ENCODE measurements around the gene SLC12A7. TPM values are rescaled to one million over a fixed set of nuclear protein-coding genes. Genes with fewer than 3 reads are reported as not detected.

SLC12A7 gene
- total RNA-seq, 1 donor from 2014 or later = 32.1 TPM

GRCh38 chr5:1014781-1015221, 97.1 kb downstream of the SLC12A7 start:
- no peaks in the 10 kb centered on the region for H3K9me3 Mint-ChIP-seq
- H3K4me3 Mint-ChIP-seq = no peak overlapping the region
- peaks cover 10% of the 10 kb centered on the region for H3K27me3 Mint-ChIP-seq
- intact Hi-C loops (cut with micrococcal nuclease) = no loop called here
- no peak overlapping the region for H3K27ac Mint-ChIP-seq
- peaks cover 2% of the 10 kb centered on the region for H3K4me1 Mint-ChIP-seq
- DNase-seq = no peak
- no peaks in the 10 kb centered on the region for H3K36me3 Mint-ChIP-seq (ENCODE audit: low read depth)

DNA sequence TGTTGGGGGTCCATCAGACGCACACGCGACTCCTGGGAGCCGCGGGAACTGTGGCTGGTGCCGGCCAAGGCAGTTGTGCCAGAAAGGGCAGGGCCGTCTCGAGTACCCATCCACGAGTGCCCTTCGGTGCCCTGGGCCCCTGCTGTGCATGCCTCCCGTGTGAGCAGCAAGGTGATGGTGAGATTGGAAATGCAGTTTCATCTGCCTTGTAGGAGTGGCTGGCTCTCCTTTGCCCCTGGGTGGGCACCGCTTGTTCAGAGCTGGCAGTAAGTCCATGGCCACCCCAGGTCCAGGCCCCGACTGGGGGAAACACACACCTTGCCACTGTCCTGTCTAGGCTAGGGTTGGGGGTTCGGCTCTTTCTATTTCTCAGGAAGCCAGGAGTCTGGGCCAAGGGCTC, 97.5 kb downstream of the SLC12A7 start:
- no peak for DNase-seq
- H3K9me3 Mint-ChIP-seq = no peaks in the 10 kb centered on the region
- no peak overlapping the region for H3K4me3 Mint-ChIP-seq
- intact Hi-C loops (cut with micrococcal nuclease) = no loop called here
- peaks cover 13% of the 10 kb centered on the region for H3K27me3 Mint-ChIP-seq
- H3K27ac Mint-ChIP-seq = no peak overlapping the region
- peaks cover 2% of the 10 kb centered on the region for H3K4me1 Mint-ChIP-seq
- no peaks in the 10 kb centered on the region for H3K36me3 Mint-ChIP-seq (ENCODE audit: low read depth)

DNA sequence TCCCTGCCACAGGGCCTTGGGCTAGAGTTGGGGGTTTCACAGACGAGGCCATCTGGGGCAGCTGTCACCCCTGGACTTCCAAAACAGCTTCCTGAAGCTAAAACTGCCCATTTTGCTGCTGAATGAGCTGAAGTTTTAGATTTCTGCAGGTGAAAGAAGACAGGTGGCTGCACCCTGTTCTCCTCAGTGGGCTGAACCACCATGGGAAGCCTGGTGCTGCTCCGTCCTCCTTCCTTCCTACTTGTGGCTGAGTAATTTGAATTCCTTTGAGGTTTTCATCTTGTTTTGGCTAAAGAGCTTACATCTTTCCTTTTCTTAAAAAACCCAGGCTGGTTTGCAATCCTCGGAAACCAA, 97.9 kb downstream of the SLC12A7 start:
- Mint-ChIP-seq H3K9me3 (no peaks in the 10 kb centered on the region), H3K27ac (no peak overlapping the region)

GRCh38 chr5:1013238-1013947, 98.5 kb downstream of the SLC12A7 start:
- no peak for DNase-seq
- no peak overlapping the region for H3K4me3 Mint-ChIP-seq
- no peaks in the 10 kb centered on the region for H3K9me3 Mint-ChIP-seq
- H3K27ac Mint-ChIP-seq = no peak overlapping the region
- peaks cover 13% of the 10 kb centered on the region for H3K27me3 Mint-ChIP-seq
- intact Hi-C loops (cut with micrococcal nuclease) = no loop called here
- H3K36me3 Mint-ChIP-seq (ENCODE audit: low read depth) = no peaks in the 10 kb centered on the region
- H3K4me1 Mint-ChIP-seq = peaks cover 2% of the 10 kb centered on the region

More for the DNA sequence above, 97.9 kb downstream of the SLC12A7 start:
- Mint-ChIP-seq H3K4me1 (peaks cover 2% of the 10 kb centered on the region), H3K4me3 (no peak overlapping the region), H3K27me3 (peaks cover 13% of the 10 kb centered on the region), H3K36me3 (ENCODE audit: low read depth) (no peaks in the 10 kb centered on the region)
- DNase-seq = no peak
- intact Hi-C loops (cut with micrococcal nuclease) = no loop called here

GRCh38 chr5:1012900-1013237, 99.0 kb downstream of the SLC12A7 start:
- Mint-ChIP-seq H3K9me3 (no peaks in the 10 kb centered on the region), H3K4me3 (no peak overlapping the region), H3K27ac (no peak overlapping the region), H3K4me1 (peaks cover 3% of the 10 kb centered on the region), H3K27me3 (peaks cover 16% of the 10 kb centered on the region), H3K36me3 (ENCODE audit: low read depth) (no peaks in the 10 kb centered on the region)
- intact Hi-C loops (cut with micrococcal nuclease) = no loop called here
- DNase-seq = no peak

DNA sequence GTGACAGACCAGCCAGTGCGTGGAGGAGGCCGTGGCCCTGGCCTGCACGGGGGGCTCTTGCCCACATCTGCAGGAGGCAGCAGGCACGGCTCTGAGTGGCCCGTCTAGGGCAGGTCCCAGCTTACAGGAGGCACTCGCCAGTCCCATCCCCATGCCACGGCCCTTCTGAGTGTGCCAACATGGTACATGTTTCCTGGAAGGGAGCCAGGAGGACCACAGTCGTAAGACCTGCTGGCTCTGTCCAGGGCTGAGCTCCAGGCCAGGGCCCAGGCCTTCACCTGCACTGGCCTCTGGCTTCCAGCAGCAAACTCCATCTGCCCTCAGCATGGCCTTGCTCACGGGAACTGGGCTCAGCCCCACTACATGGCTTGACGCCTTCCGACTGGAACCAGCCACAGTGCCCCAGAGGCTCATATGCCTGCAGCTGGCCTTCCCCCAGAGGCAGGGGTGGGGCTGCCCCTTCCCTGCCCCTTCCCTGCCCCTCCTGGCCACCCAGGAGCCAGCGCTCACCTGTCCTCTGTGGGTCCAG, 99.5 kb downstream of the SLC12A7 start:
- Mint-ChIP-seq H3K4me3 (no peak overlapping the region), H3K9me3 (no peaks in the 10 kb centered on the region), H3K36me3 (ENCODE audit: low read depth) (no peaks in the 10 kb centered on the region), H3K4me1 (peaks cover 4% of the 10 kb centered on the region), H3K27ac (no peak overlapping the region), H3K27me3 (peaks cover 21% of the 10 kb centered on the region)
- no peak for DNase-seq
- intact Hi-C loops (cut with micrococcal nuclease) = no loop called here

- peaks cover 4% of the 10 kb centered on the region for H3K4me1 Mint-ChIP-seq
- H3K4me3 Mint-ChIP-seq = no peak overlapping the region
- no peaks in the 10 kb centered on the region for H3K9me3 Mint-ChIP-seq
- no peaks in the 10 kb centered on the region for H3K36me3 Mint-ChIP-seq (ENCODE audit: low read depth)
- peaks cover 25% of the 10 kb centered on the region for H3K27me3 Mint-ChIP-seq
- DNase-seq = no peak
- H3K27ac Mint-ChIP-seq = no peak overlapping the region
- intact Hi-C loops (cut with micrococcal nuclease) = loop anchor here (1.0 kb wide), 1 partner anchor 89 kb away; no protein-coding TSS in a partner anchor
These were observed 100.0 kb downstream of the SLC12A7 start for GRCh38 chr5:1011741-1012312.

DNA sequence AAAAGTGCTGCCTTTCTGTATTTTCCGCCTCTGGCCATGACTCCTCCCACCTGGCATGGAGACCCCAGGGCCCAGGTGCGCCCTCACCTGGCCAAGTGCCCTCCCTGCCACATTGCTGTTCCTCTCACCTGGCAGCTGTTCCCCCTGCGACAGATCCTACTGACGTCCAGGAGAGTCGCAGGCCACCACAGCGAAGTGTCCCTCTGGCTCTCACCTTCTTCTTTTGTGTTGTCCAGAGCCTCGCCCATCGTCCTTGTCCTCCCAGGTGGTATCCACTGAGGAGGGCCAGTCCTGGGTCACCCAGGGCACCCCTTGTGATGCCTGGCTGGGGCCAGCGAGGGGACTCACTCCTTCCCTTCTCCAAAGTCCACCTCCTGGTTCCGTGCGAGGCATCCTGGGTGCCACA, 100.6 kb downstream of the SLC12A7 start:
- peak; percentile 87 for DNase-seq
- H3K27me3 Mint-ChIP-seq = peaks cover 31% of the 10 kb centered on the region
- no peaks in the 10 kb centered on the region for H3K9me3 Mint-ChIP-seq
- no peaks in the 10 kb centered on the region for H3K36me3 Mint-ChIP-seq (ENCODE audit: low read depth)
- no peak overlapping the region for H3K27ac Mint-ChIP-seq
- peaks cover 4% of the 10 kb centered on the region for H3K4me1 Mint-ChIP-seq
- H3K4me3 Mint-ChIP-seq = no peak overlapping the region
- intact Hi-C loops (cut with micrococcal nuclease) = loop anchor here (1.0 kb wide), 1 partner anchor 88 kb away; no protein-coding TSS in a partner anchor

DNA sequence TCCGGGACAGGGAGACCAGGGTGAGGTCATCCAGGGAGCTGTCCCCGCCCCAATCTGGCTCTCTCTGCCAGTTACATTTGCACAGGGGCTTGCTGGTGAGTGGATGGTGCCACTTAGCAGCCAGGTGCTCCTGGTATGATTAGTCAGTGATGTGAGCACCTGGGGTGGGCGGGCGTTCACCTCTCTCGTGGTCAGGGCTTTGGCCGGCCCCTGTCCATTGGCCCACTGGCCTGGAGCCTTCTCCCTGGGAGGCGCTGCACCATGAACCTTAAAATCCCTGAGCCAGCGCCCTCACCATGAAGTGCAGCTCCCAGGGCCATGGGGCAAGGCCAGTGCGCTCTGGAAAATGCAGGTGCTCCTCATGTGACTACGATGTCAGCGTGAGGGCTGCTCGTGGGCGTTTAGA, 101.2 kb downstream of the SLC12A7 start:
- intact Hi-C loops (cut with micrococcal nuclease) = loop anchor here (1.0 kb wide), 1 partner anchor 87 kb away; no protein-coding TSS in a partner anchor
- Mint-ChIP-seq H3K4me3 (peak overlapping the region; percentile 56), H3K9me3 (no peaks in the 10 kb centered on the region), H3K27ac (no peak overlapping the region), H3K36me3 (ENCODE audit: low read depth) (no peaks in the 10 kb centered on the region), H3K27me3 (peaks cover 35% of the 10 kb centered on the region), H3K4me1 (peaks cover 6% of the 10 kb centered on the region)
- DNase-seq = no peak

GRCh38 chr5:1010181-1010510, 101.7 kb downstream of the SLC12A7 start:
- Mint-ChIP-seq H3K4me3 (peak overlapping the region; percentile 56), H3K27me3 (peaks cover 35% of the 10 kb centered on the region)
- intact Hi-C loops (cut with micrococcal nuclease) = no loop called here

GRCh38 chr5:1009359-1010180, 102.3 kb downstream of the SLC12A7 start:
- peak overlapping the region; percentile 56 for H3K4me3 Mint-ChIP-seq
- peaks cover 35% of the 10 kb centered on the region for H3K27me3 Mint-ChIP-seq
- H3K9me3 Mint-ChIP-seq = no peaks in the 10 kb centered on the region
- intact Hi-C loops (cut with micrococcal nuclease) = loop anchor here (5.0 kb wide), 2 partner anchors 47 to 98 kb away; no protein-coding TSS in a partner anchor
- H3K4me1 Mint-ChIP-seq = peaks cover 6% of the 10 kb centered on the region
- DNase-seq = peak; percentile 66
- H3K36me3 Mint-ChIP-seq (ENCODE audit: low read depth) = no peaks in the 10 kb centered on the region
- H3K27ac Mint-ChIP-seq = no peak overlapping the region

More at GRCh38 chr5:1010181-1010510, 101.7 kb downstream of the SLC12A7 start:
- H3K27ac Mint-ChIP-seq = no peak overlapping the region
- H3K4me1 Mint-ChIP-seq = peaks cover 6% of the 10 kb centered on the region
- no peaks in the 10 kb centered on the region for H3K36me3 Mint-ChIP-seq (ENCODE audit: low read depth)
- H3K9me3 Mint-ChIP-seq = no peaks in the 10 kb centered on the region
- DNase-seq = no peak

GRCh38 chr5:1008451-1009358, 103.2 kb downstream of the SLC12A7 start, which contains the start of gene NKD2:
NKD2 (plus strand) TSS chr5:1008802; CDS start chr5:1009058, 256 bp downstream.
- Mint-ChIP-seq H3K27me3 (peaks cover 40% of the 10 kb centered on the region), H3K4me1 (peaks cover 9% of the 10 kb centered on the region), H3K9me3 (no peaks in the 10 kb centered on the region), H3K36me3 (ENCODE audit: low read depth) (no peaks in the 10 kb centered on the region), H3K4me3 (peak within 1 kb of the TSS; percentile 56), H3K27ac (peak within 1 kb of the TSS; percentile 11)
- DNase-seq = peak; percentile 85
- intact Hi-C loops (cut with micrococcal nuclease) = loop anchor here (5.0 kb wide), 2 partner anchors 46 to 99 kb away; no protein-coding TSS in a partner anchor

Data from activated CD4-positive, alpha-beta T cell treated with anti-CD3 and anti-CD28 coated beads, Interleukin-2, amount 10 ng/mL, durations not matched to agents 24 days and 14 days (primary cell).